H1 (cell line): ENCODE data around the gene YARS2. TPM values are rescaled to one million over a fixed set of nuclear protein-coding genes. Genes with fewer than 3 reads are reported as not detected.

Experiments
- CTCF ChIA-PET: fragments of 300-600 bp; sonication (Branson Sonifier 250); formaldehyde crosslinking; loops from one replicate; lab custom pipeline; 2021; ENCODE audit not compliant: partially characterized antibody; lab: Charles Lee
- POLR2A ChIA-PET: fragments of 300-600 bp; sonication (Branson Sonifier 250); formaldehyde crosslinking; loops from one replicate; lab custom pipeline; 2021; ENCODE audit warnings: inconsistent platforms; ENCODE audit not compliant: partially characterized antibody; lab: Charles Lee
- DNase-seq, 2 experiments: peaks; one replicate each; pipeline versions ENCODE4 v3.0.0 to v3.0.0-alpha.2; 2010 to 2022; ENCODE audit warnings: low spot score in 2 of 2, low read depth in 1 of 2, mixed read lengths in 1 of 2
- FAIRE-seq: peaks from 2 replicates; lab custom pipeline; 2011; peaks lifted over from hg19 to GRCh38; lab: Jason Lieb, UNC
- H2AFZ ChIP-seq: 2 replicates; pipeline ENCODE4 v1.8.1; 2012; ENCODE audit warnings: low read length, inconsistent platforms
- H2AK5ac ChIP-seq: 2 replicates; pipeline ENCODE4 v1.6.1; 2013; ENCODE audit warnings: low read depth, low read length
- H2BK120ac ChIP-seq: replicated peaks from 2 replicates; pipeline ENCODE3; 2013; ENCODE audit warnings: low read depth, low read length, inconsistent platforms
- H2BK12ac ChIP-seq: 2 replicates; pipeline ENCODE4 v1.6.1; 2013; ENCODE audit warnings: low read depth, low read length
- H2BK15ac ChIP-seq: 2 replicates; pipeline ENCODE4 v1.6.1; 2013; ENCODE audit warnings: low read length
- H2BK20ac ChIP-seq: 2 replicates; pipeline ENCODE4 v1.6.1; 2013; ENCODE audit warnings: low read length
- H2BK5ac ChIP-seq: 2 replicates; pipeline ENCODE4 v1.6.1; 2013; ENCODE audit warnings: low read depth, low read length
- H3K14ac ChIP-seq: 2 replicates; pipeline ENCODE4 v1.6.1; 2013; ENCODE audit warnings: inconsistent platforms; ENCODE audit not compliant: insufficient read length
- H3K18ac ChIP-seq: 2 replicates; pipeline ENCODE4 v1.6.1; 2013; ENCODE audit warnings: low read length; ENCODE audit errors: extremely low read depth
- H3K23ac ChIP-seq: 2 replicates; pipeline ENCODE4 v1.6.1; 2013; ENCODE audit warnings: inconsistent platforms; ENCODE audit not compliant: insufficient read length
- H3K23me2 ChIP-seq: 2 replicates; pipeline ENCODE4 v1.6.1; 2013; ENCODE audit warnings: low read depth, low read length
- H3K27ac ChIP-seq: 2 replicates; pipeline ENCODE4 v1.6.1; 2011; ENCODE audit warnings: low read depth, low read length, inconsistent platforms
- H3K27me3 ChIP-seq, 4 experiments: replicated peaks in 1 of 4; 1 replicate in 1 of 4; 2 replicates in 3 of 4; pipeline versions ENCODE4 v1.6.1 to v1.8.1; 2011 to 2013; ENCODE audit warnings: low read length in 3 of 4, mild to moderate bottlenecking in 3 of 4, inconsistent platforms in 2 of 4, mixed read lengths in 2 of 4, moderate library complexity in 1 of 4; ENCODE audit not compliant: control insufficient read depth in 3 of 4, insufficient read depth in 3 of 4; ENCODE audit errors: extremely low read depth in 1 of 4
- H3K36me3 ChIP-seq, 4 experiments: 2 replicates each; pipeline versions ENCODE4 v1.6.1 to v1.8.1; 2011 to 2013; ENCODE audit warnings: mild to moderate bottlenecking in 4 of 4, low read length in 3 of 4, moderate library complexity in 2 of 4, control low read depth in 1 of 4, inconsistent platforms in 1 of 4; ENCODE audit not compliant: insufficient read depth in 4 of 4, control insufficient read depth in 2 of 4
- H3K4ac ChIP-seq: replicated peaks from 2 replicates; pipeline ENCODE3; 2013; ENCODE audit warnings: low read length, low read depth, mixed read lengths, inconsistent platforms; ENCODE audit not compliant: insufficient read length
- H3K4me1 ChIP-seq, 4 experiments: replicated peaks in 1 of 4; 1 replicate in 1 of 4; 2 replicates in 3 of 4; pipeline versions ENCODE4 v1.6.1 to v1.8.1; 2011 to 2013; ENCODE audit warnings: low read length in 3 of 4, inconsistent platforms in 2 of 4, mixed read lengths in 1 of 4; ENCODE audit not compliant: insufficient read depth in 4 of 4, control insufficient read depth in 3 of 4
- H3K4me2 ChIP-seq, 2 experiments: 2 replicates each; pipeline versions ENCODE4 v1.6.1 to v1.8.1; 2011 to 2013; ENCODE audit warnings: low read depth in 2 of 2, low read length in 2 of 2, control low read depth in 1 of 2, inconsistent platforms in 1 of 2, mild to moderate bottlenecking in 1 of 2; ENCODE audit not compliant: insufficient read depth in 1 of 2
- H3K4me3 ChIP-seq, 4 experiments: fragments of 200-600, 300-600 bp in 1 of 4; sonication (generic), shearing (Covaris generic), sonication (Bioruptor Twin) in 1 of 4; 2 replicates each; pipeline versions ENCODE4 v1.5.1 to v1.8.1; 2011 to 2016; ENCODE audit warnings: low read length in 4 of 4, low read depth in 3 of 4, control low read depth in 2 of 4, inconsistent platforms in 2 of 4, mild to moderate bottlenecking in 2 of 4, mixed read lengths in 1 of 4, moderate library complexity in 1 of 4; ENCODE audit not compliant: insufficient read depth in 2 of 4; ENCODE audit errors: extremely low read depth in 1 of 4
- H3K56ac ChIP-seq: replicated peaks from 2 replicates; pipeline ENCODE3; 2013; ENCODE audit warnings: low read depth, mild to moderate bottlenecking, mixed read lengths, low read length, inconsistent platforms; ENCODE audit not compliant: insufficient read length
- H3K79me1 ChIP-seq: 2 replicates; pipeline ENCODE4 v1.6.1; 2013; ENCODE audit warnings: low read depth, low read length, control low read depth
- H3K79me2 ChIP-seq, 2 experiments: 2 replicates each; pipeline versions ENCODE4 v1.6.1 to v1.8.1; 2012 to 2013; ENCODE audit warnings: low read length in 2 of 2, mild to moderate bottlenecking in 2 of 2, inconsistent platforms in 1 of 2; ENCODE audit not compliant: insufficient read depth in 2 of 2, control insufficient read depth in 1 of 2
- H3K9ac ChIP-seq, 4 experiments: replicated peaks in 1 of 4; 1 replicate in 1 of 4; 2 replicates in 3 of 4; pipeline versions ENCODE4 v1.6.1 to v1.8.1; 2011 to 2013; ENCODE audit warnings: low read depth in 3 of 4, low read length in 3 of 4, control low read depth in 2 of 4, mild to moderate bottlenecking in 2 of 4, moderate library complexity in 2 of 4, inconsistent platforms in 1 of 4; ENCODE audit errors: extremely low read depth in 1 of 4
- H3K9me3 ChIP-seq, 2 experiments: 2 replicates each; pipeline versions ENCODE4 v1.6.1 to v1.8.1; 2012 to 2013; ENCODE audit warnings: mild to moderate bottlenecking in 2 of 2, moderate library complexity in 2 of 2, control low read depth in 1 of 2, inconsistent platforms in 1 of 2, low read depth in 1 of 2, low read length in 1 of 2, mixed read lengths in 1 of 2; ENCODE audit not compliant: insufficient read depth in 2 of 2
- H4K20me1 ChIP-seq, 2 experiments: replicated peaks in 1 of 2; 2 replicates each; pipeline versions ENCODE3 to v1.8.1; 2011 to 2013; ENCODE audit warnings: inconsistent platforms in 2 of 2, low read length in 2 of 2, mild to moderate bottlenecking in 1 of 2; ENCODE audit not compliant: insufficient read depth in 2 of 2, control insufficient read depth in 1 of 2
- H4K5ac ChIP-seq: 2 replicates; pipeline ENCODE4 v1.6.1; 2013; ENCODE audit warnings: low read length, low read depth, mixed read lengths, inconsistent platforms; ENCODE audit not compliant: insufficient read length
- H4K8ac ChIP-seq: 2 replicates; pipeline ENCODE4 v1.8.0; 2013; ENCODE audit warnings: mild to moderate bottlenecking, moderate library complexity, low read length, inconsistent platforms; ENCODE audit not compliant: insufficient read depth; ENCODE audit errors: extremely low read depth
- H4K91ac ChIP-seq: replicated peaks from 2 replicates; pipeline ENCODE3; 2013; ENCODE audit warnings: low read length, mixed read lengths, inconsistent platforms; ENCODE audit not compliant: insufficient read length
- CREB1 ChIP-seq: IDR thresholded peaks from 2 replicates; pipeline ENCODE4 v1.6.1; 2012; ENCODE audit warnings: inconsistent platforms
- TAF7 ChIP-seq: optimal IDR thresholded peaks from 2 replicates; pipeline ENCODE3; 2011; ENCODE audit warnings: low read depth, mild to moderate bottlenecking, inconsistent platforms, low read length, moderate library complexity, borderline replicate concordance
- TBP ChIP-seq: IDR thresholded peaks from 2 replicates; pipeline ENCODE4 v1.6.1; 2011; ENCODE audit warnings: low read depth, low read length, improper control_type of control experiment
- WGBS, 2 experiments: shearing (Covaris generic) in 1 of 2; methylation state at CpG; one replicate each; pipeline versions ENCODE4 v1.1.6 to v1.1.7; 2013 to 2015; ENCODE audit warnings: low lambda C conversion rate in 2 of 2, mixed read lengths in 2 of 2, inconsistent platforms in 1 of 2, low coverage in 1 of 2, missing lambda C conversion rate in 1 of 2; ENCODE audit not compliant: insufficient replicate concordance in 2 of 2, insufficient coverage in 1 of 2, insufficient read length in 1 of 2; ENCODE audit errors: extremely low coverage in 1 of 2, missing lambda C conversion rate in 1 of 2; 5-methylcytosine and 5-hydroxymethylcytosine counted together
- polyA plus RNA-seq, 7 experiments: library from polyadenylated mRNA; depleted of rRNA in 3 of 7; stranded (reverse) in 5 of 7; unstranded in 2 of 7; fragments of >200 nt in 5 of 7; fragments of 200-250 nt in 2 of 7; gene quantifications; 1 replicate in 5 of 7; 2 replicates in 1 of 7; 4 replicates in 1 of 7; pipeline versions ENCODE4 v1.2.1 to v1.2.3, GENCODE V29; 2011 to 2013; ENCODE audit warnings: missing spikeins in 2 of 7, mixed read lengths in 2 of 7
- total RNA-seq: library from RNA; stranded (reverse); fragmentation: NEBNext Ultra II Directional; extraction: Animal tissue kit (Norgen Biotek cat#: 25700); gene quantifications from 2 replicates; pipeline ENCODE4 v1.2.1, GENCODE V29; 2021

Gene YARS2
- total and polyA plus RNA-seq, 2 of the 8 experiments (the other 6 are each of a cell fraction or from before 2014, with no cell fraction given) = 29.9 to 41.4 TPM

DNA sequence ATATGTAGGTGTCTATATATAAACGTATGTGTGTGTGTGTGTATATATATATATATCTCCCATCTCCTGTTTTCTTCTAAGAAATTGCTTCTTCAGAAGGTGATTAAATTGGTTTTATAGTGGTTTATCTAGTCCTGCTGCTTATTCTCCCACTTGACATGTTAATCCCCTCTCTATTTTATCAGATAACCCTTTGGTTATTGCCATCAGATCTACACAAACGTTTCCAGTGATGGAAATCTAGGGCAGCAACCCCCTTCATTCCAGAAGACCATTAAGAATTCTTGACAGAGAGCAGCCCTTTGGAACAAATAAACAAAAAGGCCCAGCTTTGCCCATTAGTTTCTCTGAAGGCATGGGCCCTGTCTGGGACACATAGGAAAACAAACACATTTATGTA, 34.2 kb upstream of the YARS2 start:
- H3K9ac ChIP-seq = no peak overlapping the region
- no peaks in the 10 kb centered on the region for H3K9me3 ChIP-seq
- no peak overlapping the region for H2BK15ac ChIP-seq
- no peak overlapping the region for H3K27ac ChIP-seq
- H3K23ac ChIP-seq = no peak overlapping the region
- POLR2A ChIA-PET = no interaction called here
- H2BK12ac ChIP-seq = no peak overlapping the region
- H2AFZ ChIP-seq = no peak overlapping the region
- DNase-seq (no peak), FAIRE-seq (no peak)
- peaks cover 0 to 13% (median 2%) of the 10 kb centered on the region in 4 experiments; a peak in 3 of 8 replicates for H3K36me3 ChIP-seq
- H3K14ac ChIP-seq = no peak overlapping the region
- no peak for TF ChIP-seq TBP
- TF ChIP-seq TAF7 = no peak
- no peak for TF ChIP-seq CREB1
- H3K79me2 ChIP-seq = no peaks in the 10 kb centered on the region
- no peak overlapping the region for H2BK5ac ChIP-seq
- no peak overlapping the region for H4K8ac ChIP-seq
- H2AK5ac ChIP-seq = no peak overlapping the region
- H3K18ac ChIP-seq = no peak overlapping the region
- no peak overlapping the region for H3K56ac ChIP-seq
- H3K23me2 ChIP-seq = no peaks in the 10 kb centered on the region
- no peak overlapping the region for H4K5ac ChIP-seq
- H4K20me1 ChIP-seq = no peaks in the 10 kb centered on the region
- H3K79me1 ChIP-seq = no peaks in the 10 kb centered on the region
- H3K4me2 ChIP-seq = no peak overlapping the region
- no peak overlapping the region for H4K91ac ChIP-seq
- H2BK120ac ChIP-seq = no peak overlapping the region
- no peak overlapping the region for H3K4me3 ChIP-seq
- H3K4ac ChIP-seq = no peak overlapping the region
- CTCF ChIA-PET = interaction anchor here (0.7 kb wide), 1 partner anchor 11 kb away, joined by 4 read pairs; no protein-coding TSS in a partner anchor
- H3K27me3 ChIP-seq = no peaks in the 10 kb centered on the region
- H3K4me1 ChIP-seq = no peaks in the 10 kb centered on the region
- 85% methylated on average over 2 of the region's 2 CpGs; no CpG with 5 or more reads in 1 of the 2 experiments for WGBS, 2 experiments
- H2BK20ac ChIP-seq = no peak overlapping the region
